HepG2 (cell line): Measurements from ENCODE around the gene TSN. TPM values are rescaled to one million over a fixed set of nuclear protein-coding genes. Genes with fewer than 3 reads are reported as not detected.
"Not testable (repeated sequence)": the region's sequence is repeated elsewhere in the genome, so short reads cannot be mapped to it uniquely, and the experiment has no call there.

Experiments
- ATAC-seq: fragments of 200-7000 bp; cut with Tn5 transposase; 3 replicates; pipeline ENCODE4 v1.9.1; 2020; ENCODE audit warnings: mild to moderate bottlenecking, moderate library complexity
- BruUV-seq: library from RNA; stranded (reverse); fragments of 400-500 nt; replicated peaks from 2 replicates; lab custom pipeline; 2021; lab: Mats Ljungman, UMichigan
- CTCF ChIA-PET: fragments of 300-600 bp; formaldehyde crosslinking; extraction: SDS; loops from one replicate; lab custom pipeline; 2021; ENCODE audit warnings: low total read pairs, inconsistent platforms, low intra/inter-chr PET ratio; lab: Yijun Ruan, JAX
- POLR2A ChIA-PET: fragments of 350-600 bp; sonication (Branson Sonifier 250); formaldehyde crosslinking; loops from one replicate; lab custom pipeline; 2020; ENCODE audit warnings: antibody characterized with exemption, inconsistent platforms; lab: Yijun Ruan, JAX
- DNase-seq: peaks from one replicate; pipeline ENCODE4 v3.0.0-alpha.2; 2015; ENCODE audit warnings: low spot score
- FAIRE-seq: peaks from 3 replicates; lab custom pipeline; 2011; peaks lifted over from hg19 to GRCh38; lab: Jason Lieb, UNC
- H2AFZ ChIP-seq: one replicate; pipeline ENCODE4 v1.6.1; 2011; ENCODE audit warnings: low read length, inconsistent platforms
- H3K27ac ChIP-seq: fragments of 300-600 bp; 3 replicates; pipeline ENCODE4 v1.8.0; 2011; ENCODE audit warnings: mixed run types, mild to moderate bottlenecking, mixed read lengths, low read length, inconsistent platforms; ENCODE audit not compliant: insufficient read depth; ENCODE audit errors: extremely low read length
- H3K27me3 ChIP-seq, 2 experiments: fragments of 200-600 bp in 1 of 2; 2 replicates in 1 of 2; 3 replicates in 1 of 2; pipeline versions ENCODE4 v1.6.0 to v1.8.0; 2011; ENCODE audit warnings: low read length in 2 of 2, mild to moderate bottlenecking in 2 of 2, moderate library complexity in 2 of 2, inconsistent platforms in 1 of 2; ENCODE audit not compliant: insufficient read depth in 2 of 2, control insufficient read depth in 1 of 2
- H3K36me3 ChIP-seq, 2 experiments: fragments of 200-600 bp in 1 of 2; replicated peaks in 1 of 2; 2 replicates in 1 of 2; 3 replicates in 1 of 2; pipeline versions ENCODE4 v1.5.1 to v1.8.0; 2011; ENCODE audit warnings: low read length in 2 of 2, inconsistent platforms in 1 of 2; ENCODE audit not compliant: insufficient read depth in 2 of 2, control insufficient read depth in 1 of 2
- H3K4me1 ChIP-seq: 2 replicates; pipeline ENCODE4 v1.5.1; 2012; ENCODE audit warnings: low read length, inconsistent platforms; ENCODE audit not compliant: insufficient read depth
- H3K4me2 ChIP-seq: 2 replicates; pipeline ENCODE4 v1.6.0; 2011; ENCODE audit warnings: low read depth, low read length, inconsistent platforms
- H3K4me3 ChIP-seq, 3 experiments: fragments of 200-600 bp in 1 of 3; sonication (generic), shearing (Covaris generic) in 1 of 3; replicated peaks in 1 of 3; 2 replicates each; pipeline ENCODE4 v1.5.1; 2011 to 2016; ENCODE audit warnings: low read length in 3 of 3, inconsistent platforms in 2 of 3, low read depth in 2 of 3, mild to moderate bottlenecking in 2 of 3, control low read depth in 1 of 3, mixed read lengths in 1 of 3; ENCODE audit not compliant: insufficient read depth in 1 of 3
- H3K79me2 ChIP-seq: one replicate; pipeline ENCODE4 v1.6.1; 2011; ENCODE audit warnings: low read length, inconsistent platforms; ENCODE audit not compliant: insufficient read depth
- H3K9ac ChIP-seq: 2 replicates; pipeline ENCODE4 v1.6.0; 2011; ENCODE audit warnings: mild to moderate bottlenecking, low read depth, low read length, inconsistent platforms; ENCODE audit not compliant: insufficient read depth
- H3K9me3 ChIP-seq: 2 replicates; pipeline ENCODE4 v1.5.1; 2012; ENCODE audit warnings: mild to moderate bottlenecking, low read length
- H4K20me1 ChIP-seq: 2 replicates; pipeline ENCODE4 v1.6.0; 2011; ENCODE audit warnings: inconsistent platforms, mild to moderate bottlenecking, low read length, moderate library complexity; ENCODE audit not compliant: insufficient read depth
- CEBPB ChIP-seq: IDR thresholded peaks from 2 replicates; pipeline ENCODE4 v1.6.1; 2011; ENCODE audit warnings: low read depth, low read length, improper control_type of control experiment, borderline replicate concordance
- FOSL2 ChIP-seq: sonication (generic); formaldehyde crosslinking; IDR thresholded peaks from 2 replicates; pipeline ENCODE4 v1.4.0; 2020; ENCODE audit warnings: missing genetic modification reagents
- GFI1 ChIP-seq: sonication (generic); formaldehyde crosslinking; IDR thresholded peaks from 2 replicates; pipeline ENCODE4 v1.5.0; 2020; ENCODE audit warnings: missing genetic modification reagents, mild to moderate bottlenecking, borderline replicate concordance
- MAFF ChIP-seq: IDR thresholded peaks from 2 replicates; pipeline ENCODE4 v1.6.1; 2011; ENCODE audit warnings: low read depth, low read length, improper control_type of control experiment
- ZNF343 ChIP-seq: sonication (generic); formaldehyde crosslinking; IDR thresholded peaks from 2 replicates; pipeline ENCODE4 v1.4.0; 2020; ENCODE audit warnings: mild to moderate bottlenecking, missing genetic modification reagents
- ZNF891 ChIP-seq: sonication (generic); formaldehyde crosslinking; IDR thresholded peaks from 2 replicates; pipeline ENCODE4 v1.5.0; 2020; ENCODE audit warnings: mild to moderate bottlenecking, missing genetic modification reagents
- ZSCAN29 ChIP-seq: sonication (generic); formaldehyde crosslinking; conservative IDR thresholded peaks from 2 replicates; pipeline ENCODE4 v1.4.0; 2020; ENCODE audit warnings: mild to moderate bottlenecking, missing genetic modification reagents
- WGBS: methylation state at CpG from one replicate; pipeline ENCODE4 v1.1.6; 2017; ENCODE audit warnings: low lambda C conversion rate; 5-methylcytosine and 5-hydroxymethylcytosine counted together
- in situ Hi-C: cut with HindIII; loops from 2 replicates; pipeline ENCODE4 v1.10.0; 2017; ENCODE audit warnings: low pct_unique_long_range_greater_than_20kb; ENCODE audit not compliant: extremely low pct_ligation_motif_present
- intact Hi-C: fragments of 100-400 bp; cut with micrococcal nuclease; formaldehyde crosslinking; loops from one replicate; pipeline ENCODE4 v1.10.0; 2022; ENCODE audit not compliant: unreplicated experiment
- polyA plus RNA-seq, 8 experiments: library from polyadenylated mRNA; depleted of rRNA in 3 of 8; stranded (reverse) in 7 of 8; unstranded in 1 of 8; fragments of >200 nt; fragmentation: Illumina TruSeq in 4 of 8; extraction: Trizol in 4 of 8; gene quantifications; 2 replicates each; pipeline versions ENCODE4 v1.2.1 to v1.2.3, GENCODE V29; 2011 to 2016; ENCODE audit warnings: low read depth in 4 of 8, missing spikeins in 1 of 8, mixed read lengths in 1 of 8; ENCODE audit not compliant: insufficient read depth in 1 of 8
- total RNA-seq, 5 experiments: library from RNA; depleted of rRNA; stranded (reverse); fragments of >200 nt; fragmentation: Illumina TruSeq; extraction: Trizol; gene quantifications; 2 replicates each; pipeline ENCODE4 v1.2.3, GENCODE V29; 2016; ENCODE audit warnings: low read depth in 1 of 5

The TSN gene
- total and polyA plus RNA-seq, 2 of the 13 experiments (the other 11 are each of a cell fraction or from before 2014, with no cell fraction given) = 56.4 to 115 TPM

DNA sequence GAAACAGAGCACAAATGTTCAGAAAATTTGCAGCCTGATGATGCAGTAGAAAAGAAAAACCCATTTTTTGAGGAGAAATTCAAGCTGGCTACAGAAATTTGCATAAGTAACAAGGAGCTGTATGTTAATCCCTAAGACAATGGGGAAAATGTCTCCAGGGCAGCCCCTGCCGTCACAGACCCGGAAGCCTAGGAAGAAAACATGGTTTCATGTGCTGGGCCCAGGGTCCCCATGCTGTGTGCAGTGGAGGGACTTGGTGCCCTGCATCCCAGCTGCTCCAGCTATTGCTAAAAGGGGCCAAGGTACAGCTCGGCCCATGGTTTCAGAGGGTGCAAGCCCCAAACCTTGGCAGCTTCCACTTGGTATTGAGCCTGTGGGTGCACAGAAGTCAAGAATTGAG is 57.6 kb downstream of the TSN start:
- H3K9me3 ChIP-seq, H3K9ac ChIP-seq, H4K20me1 ChIP-seq, H3K36me3 ChIP-seq, H3K27me3 ChIP-seq, CTCF ChIA-PET, ATAC-seq, H2AFZ ChIP-seq, H3K27ac ChIP-seq, H3K4me2 ChIP-seq, H3K4me3 ChIP-seq, intact Hi-C loops, BruUV-seq, POLR2A ChIA-PET, H3K79me2 ChIP-seq, DNase-seq, in situ Hi-C loops, FAIRE-seq: not testable (repeated sequence)
- 55% methylated on average over 2 of the region's 3 CpGs for WGBS
- H3K4me1 ChIP-seq = peaks cover 14% of the 10 kb centered on the region

DNA sequence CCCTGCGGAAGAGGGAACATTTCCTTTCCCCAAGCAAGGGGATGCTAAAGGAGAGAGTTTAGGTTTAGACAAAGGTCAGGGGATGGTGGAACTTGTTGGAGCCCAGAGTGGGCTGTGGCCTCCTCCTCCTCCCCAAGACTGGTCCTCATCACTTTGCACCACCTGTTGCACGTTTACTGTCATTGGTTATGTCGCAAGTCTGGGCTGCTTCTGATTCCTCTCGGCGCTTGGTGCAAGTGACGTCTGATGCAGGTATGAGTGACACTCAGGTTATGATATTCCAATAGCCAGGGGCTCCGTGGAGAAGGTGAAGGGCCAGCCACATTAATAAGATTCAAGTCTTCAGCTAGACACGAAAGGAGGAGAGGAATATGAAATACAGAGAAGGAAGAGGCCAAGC is 59.8 kb downstream of the TSN start:
- no TSS peak for BruUV-seq
- TF ChIP-seq MAFF (no peak), ZNF891 (CRISPR knock-in tag) (no peak), GFI1 (no peak), CEBPB (peak; percentile 31; the same call in 1 of the 2 replicates), ZSCAN29 (CRISPR knock-in tag) (no peak), ZNF343 (no peak), FOSL2 (CRISPR knock-in tag) (no peak)
- H3K79me2 ChIP-seq = no peaks in the 10 kb centered on the region
- POLR2A ChIA-PET = no interaction called here
- 40% methylated on average over 8 of the region's 8 CpGs for WGBS
- no peak for DNase-seq
- peaks cover 0 to 11% of the 10 kb centered on the region in 2 experiments; a peak in 1 of 5 replicates for H3K27me3 ChIP-seq
- no peak overlapping the region for H3K9ac ChIP-seq
- H3K9me3 ChIP-seq = no peaks in the 10 kb centered on the region
- FAIRE-seq = no peak
- no peak overlapping the region for H3K27ac ChIP-seq
- H3K36me3 ChIP-seq = no peaks in the 10 kb centered on the region
- H3K4me2 ChIP-seq = no peak overlapping the region
- no peak overlapping the region for H2AFZ ChIP-seq
- in situ Hi-C loops = no loop called here
- no peak for ATAC-seq
- CTCF ChIA-PET = no interaction called here
- H3K4me1 ChIP-seq = 0 out of 2 replicates have a peak, but pooled peaks cover under 1% of the 10 kb centered on the region
- no peak overlapping the region for H3K4me3 ChIP-seq
- H4K20me1 ChIP-seq = no peaks in the 10 kb centered on the region
- intact Hi-C loops = no loop called here
